Pancreas (tissue), 10 donors: Measurements from ENCODE around the gene SMIM17. TPM values are rescaled to one million over a fixed set of nuclear protein-coding genes. Genes with fewer than 3 reads are reported as not detected.

ENCODE experiments used
- ATAC-seq, 4 donors: fragments of 200-7000 bp; cut with Tn5 transposase; one replicate each; pipeline versions ENCODE4 v1.8.0 to v1.9.1; 2020; ENCODE audit warnings: mild to moderate bottlenecking in 4 of 4, moderate library complexity in 4 of 4
- DNase-seq, 6 donors: peaks; one replicate each; pipeline ENCODE4 v3.0.0-alpha.2; 2020
- FAIRE-seq: peaks from 2 replicates; lab custom pipeline; 2012; peaks lifted over from hg19 to GRCh38; lab: Jason Lieb, UNC
- H3K27ac ChIP-seq, 4 donors: fragments of 200-600 bp; sonication (generic); 1 replicate in 3 of 4; 2 replicates in 1 of 4; pipeline versions ENCODE4 v1.5.0 to v1.8.0; 2020
- H3K27me3 ChIP-seq, 4 donors: fragments of 200-600 bp; one replicate each; pipeline ENCODE4 v1.8.0; 2021
- H3K36me3 ChIP-seq, 3 donors: fragments of 200-600 bp; sonication (generic) in 1 of 3; one replicate each; pipeline versions ENCODE4 v1.5.0 to v1.8.0; 2020 to 2021
- H3K4me1 ChIP-seq, 3 donors: fragments of 200-600 bp; one replicate each; pipeline ENCODE4 v1.8.0; 2021
- H3K4me3 ChIP-seq, 4 donors: fragments of 200-600 bp; sonication (generic) in 2 of 4; one replicate each; pipeline versions ENCODE4 v1.5.0 to v1.8.0; 2020 to 2021
- H3K9me3 ChIP-seq, 4 donors: fragments of 200-600 bp; one replicate each; pipeline ENCODE4 v1.8.0; 2021
- WGBS, 2 donors: extraction: QIAGEN DNeasy Blood & Tissue Kit; methylation state at CpG; one replicate each; pipeline ENCODE4 v1.1.7; 2013; 5-methylcytosine and 5-hydroxymethylcytosine counted together
- intact Hi-C, 3 donors: fragments of 100-400 bp; cut with DNase I; formaldehyde crosslinking; loops; one replicate each; pipeline versions ENCODE4 v1.11.1 to v1.14.2; 2022
- polyA plus RNA-seq, 2 donors: library from polyadenylated mRNA; stranded (reverse); fragments of 200-250 nt; gene quantifications; one replicate each; pipeline ENCODE4 v1.2.3, GENCODE V29; 2013
- total RNA-seq, 6 donors: library from RNA; stranded (reverse); fragmentation: NEBNext Ultra II Directional in 4 of 6; extraction: Animal tissue kit (Norgen Biotek cat#: 25700) in 4 of 6; gene quantifications; one replicate each; pipeline versions ENCODE4 v1.2.1 to v1.2.4, GENCODE V29; 2021 to 2023
- TF ChIP-seq, protein P1 (sequence below), 4 donors: fragments of 200-600 bp; sonication (generic) in 3 of 4; IDR thresholded peaks; one replicate each; pipeline versions ENCODE4 v1.5.0 to v1.8.0; 2021; ENCODE audit warnings: antibody characterized with exemption in 4 of 4
- donor health status: healthy with polysubstance abuse.
- donor health status: DM: no; HTN: no; CAD: no; lungs with moderate emphysema.
- donor health status: DM: no; HTN: no; CAD: no.
- donor health status: control.
- donor health status: control.
- donor health status: Bipolar disorder and iron deficiency.
- donor health status: DM: yes; HTN: yes; CAD: no.
- donor health status: DM: no; HTN: no; CAD: no.
- donor health status: DM: no; HTN: no; CAD: no.
- donor health status: DM: yes; HTN: yes; CAD: no.

Gene SMIM17
- total and polyA plus RNA-seq, 8 donors: 0.09 to 0.24 (median 0.18) TPM; not detected in 4

DNA sequence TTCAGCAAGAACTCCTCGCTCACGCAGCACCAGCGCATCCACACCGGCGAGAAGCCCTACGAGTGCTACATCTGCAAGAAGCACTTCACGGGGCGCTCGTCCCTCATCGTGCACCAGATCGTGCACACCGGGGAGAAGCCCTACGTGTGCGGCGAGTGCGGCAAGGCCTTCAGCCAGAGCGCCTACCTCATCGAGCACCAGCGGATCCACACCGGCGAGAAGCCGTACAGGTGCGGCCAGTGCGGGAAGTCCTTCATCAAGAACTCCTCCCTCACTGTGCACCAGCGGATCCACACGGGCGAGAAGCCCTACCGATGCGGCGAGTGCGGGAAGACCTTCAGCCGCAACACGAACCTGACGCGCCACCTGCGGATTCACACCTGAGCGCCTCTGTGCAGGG is 20.6 kb upstream of the SMIM17 start:
- Histone ChIP-seq H3K9me3 (no peaks in the 10 kb centered on the region), H3K36me3 (peaks cover 0 to 8% (median 0%) of the 10 kb centered on the region in 3 donors), H3K27me3 (no peaks in the 10 kb centered on the region), H3K27ac (no peak overlapping the region), H3K4me1 (no peaks in the 10 kb centered on the region), H3K4me3 (no peak overlapping the region)
- WGBS, 2 donors: 95 to 97% methylated on average over 33 to 37 of the region's 37 CpGs
- intact Hi-C loops: no loop called here
- FAIRE-seq (no peak), ATAC-seq (no peak), DNase-seq (no peak)
- TF ChIP-seq, protein P1, sequence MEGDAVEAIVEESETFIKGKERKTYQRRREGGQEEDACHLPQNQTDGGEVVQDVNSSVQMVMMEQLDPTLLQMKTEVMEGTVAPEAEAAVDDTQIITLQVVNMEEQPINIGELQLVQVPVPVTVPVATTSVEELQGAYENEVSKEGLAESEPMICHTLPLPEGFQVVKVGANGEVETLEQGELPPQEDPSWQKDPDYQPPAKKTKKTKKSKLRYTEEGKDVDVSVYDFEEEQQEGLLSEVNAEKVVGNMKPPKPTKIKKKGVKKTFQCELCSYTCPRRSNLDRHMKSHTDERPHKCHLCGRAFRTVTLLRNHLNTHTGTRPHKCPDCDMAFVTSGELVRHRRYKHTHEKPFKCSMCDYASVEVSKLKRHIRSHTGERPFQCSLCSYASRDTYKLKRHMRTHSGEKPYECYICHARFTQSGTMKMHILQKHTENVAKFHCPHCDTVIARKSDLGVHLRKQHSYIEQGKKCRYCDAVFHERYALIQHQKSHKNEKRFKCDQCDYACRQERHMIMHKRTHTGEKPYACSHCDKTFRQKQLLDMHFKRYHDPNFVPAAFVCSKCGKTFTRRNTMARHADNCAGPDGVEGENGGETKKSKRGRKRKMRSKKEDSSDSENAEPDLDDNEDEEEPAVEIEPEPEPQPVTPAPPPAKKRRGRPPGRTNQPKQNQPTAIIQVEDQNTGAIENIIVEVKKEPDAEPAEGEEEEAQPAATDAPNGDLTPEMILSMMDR (IDR thresholded peaks at IDR 0.05): no peak

DNA sequence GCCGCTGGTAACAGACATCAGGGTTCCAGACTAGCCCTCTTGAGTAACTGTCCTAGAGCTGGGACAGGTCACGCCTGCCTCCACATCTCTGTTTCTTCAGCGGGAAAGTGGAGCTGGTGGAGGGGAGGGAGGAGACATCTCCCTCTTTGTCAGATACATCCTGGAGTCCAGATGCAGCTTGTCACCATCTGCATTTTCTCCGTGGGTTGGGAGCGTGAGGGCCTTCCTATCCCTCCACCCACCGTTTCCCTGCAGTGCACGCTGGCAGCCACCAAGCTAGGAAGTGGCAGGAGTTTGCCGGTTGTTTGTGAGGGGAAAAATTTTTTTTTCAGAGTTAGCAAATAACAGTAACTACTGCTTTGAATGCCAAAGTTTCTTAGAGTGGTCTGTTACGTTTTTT is 20.0 kb upstream of the SMIM17 start:
- Histone ChIP-seq H3K9me3 (no peaks in the 10 kb centered on the region), H3K27ac (no peak overlapping the region), H3K36me3 (peaks cover 0 to 8% (median 0%) of the 10 kb centered on the region in 3 donors), H3K27me3 (no peaks in the 10 kb centered on the region), H3K4me3 (no peak overlapping the region), H3K4me1 (no peaks in the 10 kb centered on the region)
- 86 to 94% methylated on average over 9 of the region's 9 CpGs for WGBS, 2 donors
- no peak for FAIRE-seq
- ATAC-seq: no peak
- intact Hi-C loops: no loop called here
- DNase-seq: no peak
- TF ChIP-seq, protein P1 (IDR thresholded peaks at IDR 0.05): no peak

DNA sequence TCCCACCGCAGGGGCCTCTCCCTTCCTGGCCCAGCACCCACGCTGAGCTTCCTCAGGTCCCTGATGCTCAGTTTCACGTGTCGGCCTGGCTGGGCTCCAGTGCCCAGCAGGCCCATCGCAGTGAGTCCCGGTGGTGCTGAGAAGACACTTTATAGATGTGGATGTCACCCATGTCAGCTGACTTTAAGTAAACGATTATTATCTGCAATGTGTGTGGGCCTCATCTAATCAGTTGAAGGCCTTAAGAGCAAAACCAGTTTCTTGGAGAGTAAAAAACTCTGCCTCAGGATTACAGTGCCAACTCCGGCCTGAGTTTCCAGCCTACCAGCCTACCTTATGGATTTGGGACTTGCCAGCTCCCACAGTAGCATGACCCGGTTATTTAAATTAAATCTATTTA is 17.3 kb upstream of the SMIM17 start:
- Histone ChIP-seq H3K4me3 (no peak overlapping the region), H3K27me3 (no peaks in the 10 kb centered on the region), H3K27ac (no peak overlapping the region), H3K9me3 (no peaks in the 10 kb centered on the region), H3K4me1 (no peaks in the 10 kb centered on the region), H3K36me3 (peaks cover 0 to 8% (median 0%) of the 10 kb centered on the region in 3 donors)
- no peak for FAIRE-seq
- DNase-seq: no peak
- TF ChIP-seq, protein P1 (IDR thresholded peaks at IDR 0.05): no peak
- intact Hi-C loops: no loop called here
- WGBS, 2 donors: 88 to 93% methylated on average over 9 of the region's 9 CpGs
- no peak for ATAC-seq

DNA sequence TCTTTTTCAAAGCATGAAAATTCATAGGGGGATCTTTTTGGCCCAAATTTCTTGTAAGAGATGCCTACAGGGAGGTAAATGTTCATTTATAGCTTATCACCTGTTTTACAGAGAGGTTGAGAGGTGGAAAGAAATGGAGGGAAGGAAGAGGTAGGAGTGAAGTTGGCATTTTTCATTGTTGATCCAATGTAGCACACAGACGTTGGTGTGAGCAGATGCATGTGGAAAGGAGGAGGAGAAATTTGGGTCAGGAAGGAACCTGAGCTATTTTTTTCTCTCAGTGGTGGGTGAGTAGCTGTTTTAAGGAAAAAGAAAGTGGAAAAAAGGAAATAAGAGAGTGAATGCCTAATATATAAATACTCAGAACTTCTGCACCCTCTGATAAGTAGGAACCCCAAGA is 9.9 kb upstream of the SMIM17 start:
- no peak overlapping the region for H3K27ac ChIP-seq
- no peak for FAIRE-seq
- TF ChIP-seq, protein P1 (IDR thresholded peaks at IDR 0.05): no peak
- ATAC-seq: no peak
- H3K27me3 ChIP-seq: no peaks in the 10 kb centered on the region
- no peaks in the 10 kb centered on the region for H3K4me1 ChIP-seq
- WGBS, 2 donors: 10 to 11% methylated on average over 1 of the region's 1 CpG
- no peaks in the 10 kb centered on the region for H3K36me3 ChIP-seq
- H3K4me3 ChIP-seq: no peak overlapping the region
- intact Hi-C loops: no loop called here
- DNase-seq: no peak
- no peaks in the 10 kb centered on the region for H3K9me3 ChIP-seq

DNA sequence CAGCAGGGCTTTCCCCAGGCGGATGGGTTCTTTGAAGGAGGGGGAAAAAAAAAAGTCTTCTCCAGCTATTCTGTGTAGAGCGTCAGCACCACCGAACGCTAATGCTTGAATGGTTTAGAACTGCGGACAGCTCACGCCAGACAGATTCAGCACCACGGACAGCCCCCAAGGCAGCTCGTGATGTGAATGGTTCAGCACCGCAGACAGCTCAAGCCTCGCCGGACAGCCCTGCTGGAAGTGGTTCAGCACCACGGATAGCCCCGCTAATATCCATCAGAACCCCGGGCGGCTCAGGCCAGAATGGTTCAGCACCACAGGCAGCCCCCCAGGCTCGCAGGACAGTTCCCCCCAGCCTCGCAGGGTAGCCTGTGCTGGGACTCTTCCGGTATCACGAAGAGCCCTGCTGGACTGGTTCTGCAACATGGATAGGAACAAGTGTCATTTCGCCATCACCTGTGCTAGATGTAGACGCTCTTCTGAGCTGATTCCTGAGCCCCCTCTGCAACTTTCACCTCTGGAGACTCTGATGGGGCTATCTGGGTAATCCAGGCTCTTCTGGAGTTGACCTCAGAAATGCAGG is 4.9 kb upstream of the SMIM17 start:
- ATAC-seq (peak; percentile 60 to 98 (median 68)), FAIRE-seq (no peak)

More for the DNA sequence above, 4.9 kb upstream of the SMIM17 start:
- Histone ChIP-seq H3K27ac (no peak overlapping the region), H3K36me3 (no peaks in the 10 kb centered on the region), H3K9me3 (no peaks in the 10 kb centered on the region), H3K4me1 (no peaks in the 10 kb centered on the region), H3K4me3 (no peak overlapping the region), H3K27me3 (peaks cover 0 to 3% (median 0%) of the 10 kb centered on the region in 4 donors)
- 7 to 10% methylated on average over 21 of the region's 21 CpGs for WGBS, 2 donors
- DNase-seq: peak; percentile 23 to 70 (median 54)
- intact Hi-C loops: no loop called here
- TF ChIP-seq, protein P1 (IDR thresholded peaks at IDR 0.05): no peak
